Liver (tissue), 9 donors: ENCODE measurements around the gene NUDT22. TPM values are rescaled to one million over a fixed set of nuclear protein-coding genes. Genes with fewer than 3 reads are reported as not detected.

Source experiments
- DNase-seq: peaks from one replicate; pipeline ENCODE4 v3.0.0-alpha.2; 2017; ENCODE audit warnings: low spot score
- H3K27ac ChIP-seq, 2 donors: one replicate each; pipeline ENCODE4 v1.7.0; 2013; ENCODE audit warnings: inconsistent platforms in 2 of 2, low read length in 2 of 2, control low read depth in 1 of 2, low read depth in 1 of 2, mild to moderate bottlenecking in 1 of 2
- H3K27me3 ChIP-seq, 4 donors: one replicate each; pipeline versions ENCODE4 v1.6.1 to v1.7.0; 2013; ENCODE audit warnings: low read length in 3 of 4, inconsistent platforms in 1 of 4, mild to moderate bottlenecking in 1 of 4, moderate library complexity in 1 of 4; ENCODE audit not compliant: control insufficient read depth in 4 of 4, insufficient read depth in 4 of 4
- H3K36me3 ChIP-seq, 4 donors: one replicate each; pipeline versions ENCODE4 v1.6.1 to v1.7.0; 2013; ENCODE audit warnings: low read length in 3 of 4, mild to moderate bottlenecking in 3 of 4, low read depth in 1 of 4, moderate library complexity in 1 of 4; ENCODE audit not compliant: control insufficient read depth in 4 of 4, insufficient read depth in 3 of 4
- H3K4me1 ChIP-seq, 4 donors: one replicate each; pipeline versions ENCODE4 v1.6.1 to v1.7.0; 2013; ENCODE audit warnings: low read length in 3 of 4, mild to moderate bottlenecking in 3 of 4, moderate library complexity in 1 of 4; ENCODE audit not compliant: control insufficient read depth in 4 of 4, insufficient read depth in 4 of 4
- H3K4me3 ChIP-seq, 3 donors: one replicate each; pipeline versions ENCODE4 v1.6.1 to v1.7.0; 2013; ENCODE audit warnings: low read length in 3 of 3, control low read depth in 1 of 3, low read depth in 1 of 3, mild to moderate bottlenecking in 1 of 3
- H3K9ac ChIP-seq, 2 donors: one replicate each; pipeline ENCODE4 v1.7.0; 2013; ENCODE audit warnings: low read length in 2 of 2, mild to moderate bottlenecking in 2 of 2, moderate library complexity in 2 of 2, control low read depth in 1 of 2, low read depth in 1 of 2
- H3K9me3 ChIP-seq, 4 donors: one replicate each; pipeline versions ENCODE4 v1.6.1 to v1.7.0; 2013; ENCODE audit warnings: low read length in 3 of 4; ENCODE audit not compliant: control insufficient read depth in 4 of 4
- ATF3 ChIP-seq: IDR thresholded peaks from 2 replicates; pipeline ENCODE4 v1.6.1; 2016; ENCODE audit warnings: antibody characterized with exemption
- EGR1 ChIP-seq, 2 donors: IDR thresholded peaks; 2 replicates each; pipeline ENCODE4 v1.6.1; 2016 to 2018; ENCODE audit warnings: antibody characterized with exemption in 2 of 2, low read depth in 2 of 2
- FOXA1 ChIP-seq: IDR thresholded peaks from 2 replicates; pipeline ENCODE4 v1.6.1; 2016; ENCODE audit warnings: antibody characterized with exemption
- FOXA2 ChIP-seq: IDR thresholded peaks from 2 replicates; pipeline ENCODE4 v1.6.1; 2016; ENCODE audit warnings: antibody characterized with exemption
- HNF4A ChIP-seq, 2 donors: conservative IDR thresholded peaks; 2 replicates each; pipeline ENCODE4 v1.6.1; 2016; ENCODE audit warnings: antibody characterized with exemption in 2 of 2, mild to moderate bottlenecking in 2 of 2
- JUND ChIP-seq, 2 donors: IDR thresholded peaks; 2 replicates each; pipeline ENCODE4 v1.6.1; 2016; ENCODE audit warnings: antibody characterized with exemption in 2 of 2
- MAX ChIP-seq: IDR thresholded peaks from 2 replicates; pipeline ENCODE4 v1.6.1; 2016; ENCODE audit warnings: antibody characterized with exemption
- RAD21 ChIP-seq, 2 donors: IDR thresholded peaks; 2 replicates each; pipeline ENCODE4 v1.6.1; 2016; ENCODE audit warnings: antibody characterized with exemption in 2 of 2, mild to moderate bottlenecking in 2 of 2
- REST ChIP-seq: IDR thresholded peaks from 2 replicates; pipeline ENCODE4 v1.6.1; 2016; ENCODE audit warnings: antibody characterized with exemption, mild to moderate bottlenecking
- SP1 ChIP-seq: IDR thresholded peaks from 2 replicates; pipeline ENCODE4 v1.6.1; 2018; ENCODE audit warnings: antibody characterized with exemption, mild to moderate bottlenecking
- YY1 ChIP-seq: IDR thresholded peaks from 2 replicates; pipeline ENCODE4 v1.6.1; 2016; ENCODE audit warnings: antibody characterized with exemption, mild to moderate bottlenecking
- WGBS: extraction: QIAGEN DNeasy Blood & Tissue Kit; methylation state at CpG from one replicate; pipeline ENCODE4 v1.1.7; 2013; 5-methylcytosine and 5-hydroxymethylcytosine counted together
- polyA plus RNA-seq, 2 donors: library from polyadenylated mRNA; stranded (reverse) in 1 of 2; unstranded in 1 of 2; fragments of 200-250 nt in 1 of 2; fragments of >200 nt in 1 of 2; fragmentation: Nextera tagmentation in 1 of 2; extraction: Ambion mirVana in 1 of 2; gene quantifications; one replicate each; pipeline versions ENCODE4 v1.2.1 to v1.2.3, GENCODE V29; 2013 to 2015
- total RNA-seq, 2 donors: library from RNA; depleted of rRNA; stranded (reverse); fragments of >200 nt; gene quantifications; one replicate each; pipeline ENCODE4 v1.2.3, GENCODE V29; 2014
- donor health status: healthy.
- donor health status: healthy.
- donor health status: healthy.
- donor health status: healthy.
- donor health status: healthy.

NUDT22 gene
- total and polyA plus RNA-seq, 4 donors = 20.0 to 47.8 (median 41.2) TPM

- TF ChIP-seq JUND (IDR thresholded peaks at IDR 0.05) = no peak
- TF ChIP-seq ATF3 = no peak
- TF ChIP-seq FOXA2 = no peak
- peak in 1 of 2 donors; percentile 22 for TF ChIP-seq RAD21 (IDR thresholded peaks at IDR 0.05)
Observed at GRCh38 chr11:64230171-64230984, 4.3 kb downstream of the NUDT22 start, which contains the start of gene DNAJC4 (continued).

- H3K36me3 ChIP-seq = no peaks in the 10 kb centered on the region
- peaks cover 16 to 52% (median 33%) of the 10 kb centered on the region in 4 donors for H3K4me1 ChIP-seq
- 7% methylated on average over 8 of the region's 8 CpGs for WGBS
- peak overlapping the region in 1 of 2 donors; percentile 52 for H3K9ac ChIP-seq
- no peaks in the 10 kb centered on the region for H3K27me3 ChIP-seq
- TF ChIP-seq MAX (no peak), EGR1 (IDR thresholded peaks at IDR 0.05; ENCODE audit: low read depth in 2 of 2) (no peak)
- H3K27ac ChIP-seq = peak overlapping the region; percentile 88 to 92
- no peak for DNase-seq
- H3K9me3 ChIP-seq = no peaks in the 10 kb centered on the region
- H3K4me3 ChIP-seq = peak overlapping the region; percentile 36 to 79 (median 67)
Observed at GRCh38 chr11:64230985-64231365, 4.9 kb downstream of the NUDT22 start.

GRCh38 chr11:64231546-64231945, 5.5 kb downstream of the NUDT22 start:
- H3K4me3 ChIP-seq = no peak overlapping the region
- peaks cover 15 to 50% (median 32%) of the 10 kb centered on the region in 4 donors for H3K4me1 ChIP-seq
- no peaks in the 10 kb centered on the region for H3K27me3 ChIP-seq
- no peaks in the 10 kb centered on the region for H3K9me3 ChIP-seq
- no peak overlapping the region for H3K27ac ChIP-seq
- H3K9ac ChIP-seq = no peak overlapping the region
- 90% methylated on average over 7 of the region's 7 CpGs for WGBS
- DNase-seq = no peak
- no peak for TF ChIP-seq HNF4A (conservative IDR thresholded peaks at IDR 0.05)
- no peak for TF ChIP-seq EGR1 (IDR thresholded peaks at IDR 0.05; ENCODE audit: low read depth in 2 of 2)
- TF ChIP-seq FOXA1 = no peak
- TF ChIP-seq SP1 = no peak
- no peak for TF ChIP-seq YY1
- no peak for TF ChIP-seq REST
- H3K36me3 ChIP-seq = no peaks in the 10 kb centered on the region
